Activated CD4-positive, alpha-beta T cell treated with anti-CD3 and anti-CD28 coated beads, Interleukin-2, amount 50 U/mL, for 48 hours (primary cell): ENCODE data around the gene TMEM129.

Experiments
- DNase-seq, 2 experiments: peaks; one replicate each; pipeline ENCODE4 v3.0.0-alpha.2; 2020

TMEM129 gene

DNA sequence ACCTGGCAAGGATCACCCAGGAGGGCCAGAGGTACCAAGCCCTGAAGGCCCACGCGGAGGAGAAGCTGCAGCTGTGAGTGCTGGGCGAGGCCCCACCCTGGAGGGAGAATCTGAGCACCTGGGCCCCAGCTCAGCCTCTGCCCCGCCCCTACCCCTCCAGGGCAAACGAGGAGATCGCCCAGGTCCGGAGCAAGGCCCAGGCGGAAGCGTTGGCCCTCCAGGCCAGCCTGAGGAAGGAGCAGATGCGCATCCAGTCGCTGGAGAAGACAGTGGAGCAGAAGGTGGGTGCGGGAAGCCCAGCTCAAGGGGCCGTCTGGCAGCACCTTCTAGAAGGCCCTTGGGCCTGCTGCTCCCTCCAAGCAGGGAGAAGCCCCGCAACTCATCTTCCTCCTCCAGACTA, 23.4 kb upstream of the TMEM129 start:
- DNase-seq = no peak

DNA sequence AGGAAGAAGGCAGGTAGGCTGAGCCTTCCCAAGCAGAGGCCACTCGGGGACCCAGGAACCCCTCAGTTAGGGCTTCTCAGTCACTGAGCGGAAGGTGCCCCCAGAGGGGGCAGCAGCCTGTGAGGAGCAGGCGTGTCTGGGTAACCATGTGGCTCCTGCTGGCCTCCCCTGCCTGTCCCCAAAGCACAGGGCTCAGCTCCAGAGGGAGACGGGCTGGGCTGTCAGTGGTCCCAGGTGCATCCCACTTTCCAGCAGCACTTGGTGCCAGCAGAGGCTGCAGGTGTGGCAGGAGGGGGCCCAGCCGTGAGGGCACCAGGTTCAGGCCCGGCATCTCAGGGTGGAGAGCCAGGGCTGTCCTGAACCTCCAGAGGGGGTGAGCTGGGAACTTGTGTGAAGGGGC, 22.9 kb upstream of the TMEM129 start:
- DNase-seq = no peak

DNA sequence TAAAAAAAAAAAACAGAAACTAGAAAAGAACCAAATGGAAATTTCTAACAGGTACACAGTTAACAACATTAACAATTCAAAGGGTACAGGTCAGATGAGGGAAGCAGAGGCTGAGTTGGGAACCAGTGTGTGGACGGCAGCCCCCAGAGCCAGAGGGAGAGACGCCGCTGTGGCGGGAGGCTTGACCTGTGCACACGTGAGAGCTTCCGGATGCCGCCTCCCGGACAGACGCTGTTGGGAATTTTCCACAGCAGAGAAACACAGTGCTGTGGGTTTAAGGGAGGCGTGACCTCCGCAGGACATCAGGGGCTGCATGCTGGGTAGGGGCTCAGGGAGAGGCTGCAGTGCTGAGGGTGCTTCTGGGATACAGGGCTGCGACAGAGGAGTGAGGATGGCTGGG, 22.4 kb upstream of the TMEM129 start:
- no peak for DNase-seq

DNA sequence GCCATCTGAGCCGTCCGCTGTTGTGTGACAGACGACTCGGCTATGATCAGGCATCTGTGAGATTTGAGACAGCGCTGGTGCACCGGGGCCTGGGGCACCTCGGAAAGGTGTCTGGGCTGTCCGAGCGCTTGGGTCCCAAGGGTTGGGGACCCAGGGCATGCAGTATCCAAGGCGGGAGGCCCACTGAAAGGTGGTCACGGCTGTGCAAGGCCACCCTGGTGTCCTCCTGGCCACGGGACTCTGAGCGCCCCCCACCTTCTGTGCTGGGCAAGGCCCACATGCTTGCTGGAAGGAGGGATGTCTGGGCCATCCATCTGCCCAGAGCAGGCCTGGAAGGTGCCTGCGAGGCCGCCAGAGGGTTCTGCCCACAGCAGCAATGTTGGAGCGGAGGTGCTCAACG, 20.1 kb upstream of the TMEM129 start:
- DNase-seq = no peak

DNA sequence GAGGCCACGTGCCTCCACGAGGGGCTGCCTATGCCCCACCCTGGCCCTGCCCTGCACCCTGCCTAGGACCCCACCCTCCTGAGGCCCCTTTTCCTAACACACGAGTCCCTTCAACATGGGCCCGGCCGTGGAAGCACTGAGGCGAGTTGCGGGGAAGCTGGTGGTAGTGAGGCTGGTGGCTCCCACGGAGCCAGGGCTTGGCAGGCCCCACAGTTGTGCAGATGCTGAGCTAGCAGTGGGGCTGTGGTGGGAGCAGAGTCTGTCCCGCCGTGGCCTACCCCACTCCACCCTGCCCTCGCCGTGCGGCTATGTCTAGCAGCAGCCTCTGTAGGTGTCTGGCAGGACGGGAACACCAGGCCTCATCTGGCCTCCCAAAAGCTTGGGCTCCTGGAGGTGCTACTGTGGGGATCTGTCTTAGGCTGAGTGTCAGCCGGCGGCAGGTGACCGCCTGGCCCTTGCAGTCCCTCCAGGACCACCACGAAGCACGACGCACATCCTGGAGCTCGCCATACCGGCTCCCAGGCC, 19.0 kb upstream of the TMEM129 start:
- DNase-seq = no peak

DNA sequence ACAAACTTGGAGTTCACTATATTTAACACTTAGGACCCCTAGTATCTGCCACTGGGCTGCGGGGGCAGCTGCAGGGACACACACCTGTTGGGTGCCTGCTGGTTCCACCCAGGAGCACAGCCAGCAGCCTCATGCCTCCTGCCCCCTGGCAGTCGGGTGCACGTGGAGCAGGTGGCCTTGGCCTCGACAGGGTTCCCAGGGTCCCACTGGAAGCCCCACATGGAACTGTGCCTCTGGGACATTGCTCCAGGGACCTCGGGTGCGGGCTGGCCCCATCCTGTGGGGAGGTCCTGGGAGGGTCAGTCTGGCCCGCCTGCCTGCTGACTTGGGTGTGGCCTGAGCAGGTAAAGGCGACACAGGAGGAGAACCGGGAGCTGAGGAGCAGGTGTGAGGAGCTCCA, 18.2 kb upstream of the TMEM129 start:
- DNase-seq = no peak

DNA sequence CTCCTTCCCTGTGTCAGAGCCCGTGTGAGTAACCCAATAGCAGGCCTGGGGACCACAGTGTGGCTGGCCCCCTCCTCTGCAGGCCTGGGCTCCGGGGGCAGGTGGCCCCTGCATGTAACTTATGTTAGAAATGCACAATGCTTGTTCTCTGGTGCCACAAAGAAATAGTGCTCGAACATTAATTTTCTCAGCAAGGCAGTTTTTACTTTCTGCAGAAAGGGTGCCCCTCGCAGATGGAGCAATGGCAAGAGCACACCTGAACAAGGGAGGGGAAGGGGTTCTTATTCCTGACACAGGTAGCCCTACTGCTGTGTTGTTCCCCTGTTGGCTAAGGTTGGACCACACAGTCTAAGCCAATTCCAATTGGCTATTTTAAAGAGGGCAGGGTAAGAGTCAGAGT, 17.3 kb upstream of the TMEM129 start:
- no peak for DNase-seq

DNA sequence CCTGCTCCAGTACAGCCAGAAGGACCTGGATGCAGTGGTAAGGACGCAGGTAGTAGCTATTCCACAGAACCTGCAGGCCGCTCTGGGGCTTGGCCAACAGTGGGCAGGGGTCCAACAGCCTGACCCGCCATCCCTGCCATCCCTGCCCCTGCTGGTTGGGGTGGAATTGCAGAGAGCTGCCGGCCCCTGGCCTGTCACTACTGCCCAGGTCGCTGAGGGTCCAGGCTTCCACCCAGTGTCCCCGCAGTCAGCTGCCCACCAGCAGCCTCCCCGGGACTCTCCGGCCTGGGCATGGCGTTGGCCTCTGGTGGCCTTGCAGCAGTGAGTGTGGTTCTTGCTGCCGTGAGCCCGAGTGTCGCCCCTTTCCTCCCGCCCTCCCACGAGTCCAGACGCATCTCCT, 16.5 kb upstream of the TMEM129 start:
- DNase-seq = no peak

DNA sequence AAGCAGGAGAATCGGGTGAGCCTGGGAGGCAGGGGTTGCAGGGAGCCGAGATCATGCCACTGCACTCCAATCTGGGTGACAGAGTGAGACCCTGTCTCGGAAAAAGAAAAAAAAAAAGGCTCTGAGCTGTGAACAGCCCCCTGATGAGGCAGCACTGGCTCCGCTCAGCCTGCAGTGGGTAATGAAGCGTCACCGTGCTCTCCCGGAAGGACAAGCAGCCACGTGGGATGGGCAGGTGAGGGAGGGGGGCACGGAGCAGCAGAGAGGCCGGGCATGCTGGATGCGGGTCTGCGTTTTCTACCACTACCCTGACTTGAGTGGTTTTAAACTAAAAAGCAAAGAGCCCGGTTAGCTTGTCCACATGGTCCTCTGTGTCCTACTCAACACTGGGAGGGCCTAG, 15.7 kb upstream of the TMEM129 start:
- no peak for DNase-seq

DNA sequence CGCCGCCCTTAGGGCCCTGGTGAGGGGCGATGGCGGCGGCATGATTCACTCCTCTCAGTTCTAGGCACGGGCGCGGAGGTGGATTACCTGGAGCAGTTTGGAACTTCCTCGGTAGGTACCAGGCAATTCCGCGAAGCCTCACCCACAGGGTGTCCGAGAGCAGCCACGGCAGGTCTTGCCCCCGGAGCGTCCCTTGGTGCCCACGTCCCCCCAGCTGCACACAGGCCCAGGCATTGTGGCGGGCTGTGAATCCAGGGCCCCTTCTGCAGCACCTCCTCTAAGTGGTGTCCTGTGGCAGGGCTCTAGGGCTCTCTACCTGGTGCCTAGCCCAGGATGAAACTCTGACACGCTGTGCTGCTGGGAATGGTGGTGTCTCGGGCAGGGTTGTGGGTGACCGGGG, 14.1 kb upstream of the TMEM129 start:
- no peak for DNase-seq

DNA sequence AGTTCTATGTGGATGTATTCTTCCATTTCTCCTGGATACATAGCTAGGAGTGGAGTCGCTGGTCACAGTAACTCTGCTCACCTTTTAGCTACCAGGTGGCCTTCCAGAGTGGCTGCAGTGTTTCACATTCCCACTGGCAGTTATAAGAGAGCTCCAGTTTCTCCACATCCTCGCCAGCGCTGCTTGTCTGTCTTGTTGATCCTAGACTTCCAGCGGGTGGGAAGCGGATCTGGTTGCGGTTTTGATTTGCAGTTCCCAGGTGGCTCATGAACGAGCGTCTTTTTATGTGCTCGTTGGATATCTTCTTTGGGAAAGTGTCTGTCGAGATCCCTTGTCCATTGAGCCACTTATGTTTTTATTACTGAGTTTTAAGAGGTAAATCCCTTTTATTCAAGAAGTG, 11.8 kb upstream of the TMEM129 start:
- DNase-seq = no peak

DNA sequence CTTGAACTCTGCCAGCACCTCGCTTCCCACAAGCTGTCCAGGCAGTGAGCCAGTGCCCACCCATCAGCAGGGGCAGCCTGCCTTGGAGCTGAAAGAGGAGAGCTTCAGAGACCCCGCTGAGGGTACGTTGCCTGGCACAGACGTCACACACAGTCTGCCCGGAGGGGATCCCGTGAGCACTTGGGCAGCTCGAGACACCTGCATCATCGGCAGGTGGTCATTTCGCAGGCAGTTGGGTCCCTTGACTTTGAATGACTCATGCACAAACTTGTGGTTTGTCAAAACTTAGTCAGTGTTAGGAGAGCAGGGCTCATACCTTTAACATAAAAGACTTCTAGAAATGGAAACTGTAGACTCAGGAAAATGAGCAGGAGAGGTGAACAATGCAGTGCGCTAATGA, 10.1 kb upstream of the TMEM129 start:
- DNase-seq = no peak

DNA sequence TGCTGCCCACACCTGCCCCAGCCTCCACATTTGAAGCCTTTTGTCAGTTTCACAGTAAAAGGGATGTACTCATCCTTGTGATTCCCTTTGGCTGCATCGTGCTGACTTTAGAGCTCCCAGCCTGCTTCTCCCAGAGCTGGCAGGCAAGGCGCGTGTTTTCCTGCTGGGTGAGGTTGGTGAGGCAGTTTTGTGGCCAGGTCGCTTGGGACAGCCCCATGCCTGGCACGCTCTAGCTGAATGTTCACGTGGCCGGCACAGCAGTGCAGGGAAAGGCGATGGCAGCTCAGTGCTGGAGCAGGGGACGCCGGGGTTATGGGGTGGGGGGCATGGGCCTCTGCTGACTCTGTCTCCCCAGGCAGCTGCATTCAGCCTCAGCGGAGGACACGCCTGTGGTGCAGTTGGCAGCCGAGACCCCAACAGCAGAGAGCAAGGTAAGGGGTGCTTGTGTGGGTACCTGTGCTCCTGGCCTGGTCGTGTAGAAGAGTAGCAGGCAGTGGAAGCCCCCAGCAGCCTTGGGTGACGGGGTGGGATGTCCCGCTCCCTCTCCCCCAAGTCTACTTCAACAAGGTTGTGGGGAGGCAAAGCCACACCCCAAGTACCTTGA, 9.5 kb upstream of the TMEM129 start:
- DNase-seq = no peak

DNA sequence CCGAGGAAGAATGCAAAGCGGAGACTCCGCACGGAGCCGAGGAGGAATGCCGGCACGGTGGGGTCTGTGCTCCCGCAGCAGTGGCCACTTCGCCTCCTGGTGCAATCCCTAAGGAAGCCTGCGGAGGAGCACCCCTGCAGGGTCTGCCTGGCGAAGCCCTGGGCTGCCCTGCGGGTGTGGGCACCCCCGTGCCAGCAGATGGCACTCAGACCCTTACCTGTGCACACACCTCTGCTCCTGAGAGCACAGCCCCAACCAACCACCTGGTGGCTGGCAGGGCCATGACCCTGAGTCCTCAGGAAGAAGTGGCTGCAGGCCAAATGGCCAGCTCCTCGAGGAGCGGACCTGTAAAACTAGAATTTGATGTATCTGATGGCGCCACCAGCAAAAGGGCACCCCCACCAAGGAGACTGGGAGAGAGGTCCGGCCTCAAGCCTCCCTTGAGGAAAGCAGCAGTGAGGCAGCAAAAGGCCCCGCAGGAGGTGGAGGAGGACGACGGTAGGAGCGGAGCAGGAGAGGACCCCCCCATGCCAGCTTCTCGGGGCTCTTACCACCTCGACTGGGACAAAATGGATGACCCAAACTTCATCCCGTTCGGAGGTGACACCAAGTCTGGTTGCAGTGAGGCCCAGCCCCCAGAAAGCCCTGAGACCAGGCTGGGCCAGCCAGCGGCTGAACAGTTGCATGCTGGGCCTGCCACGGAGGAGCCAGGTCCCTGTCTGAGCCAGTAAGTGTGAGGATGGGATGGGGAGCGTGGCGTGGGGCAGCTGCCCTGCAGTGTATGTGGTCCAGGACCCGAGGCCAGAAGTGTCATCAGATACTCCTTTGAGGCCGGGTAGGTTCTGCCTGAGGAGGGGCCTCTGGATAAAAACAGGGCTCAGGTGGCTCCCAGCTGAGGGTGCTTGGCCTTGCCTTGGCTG, 7.2 kb upstream of the TMEM129 start:
- DNase-seq = no peak

DNA sequence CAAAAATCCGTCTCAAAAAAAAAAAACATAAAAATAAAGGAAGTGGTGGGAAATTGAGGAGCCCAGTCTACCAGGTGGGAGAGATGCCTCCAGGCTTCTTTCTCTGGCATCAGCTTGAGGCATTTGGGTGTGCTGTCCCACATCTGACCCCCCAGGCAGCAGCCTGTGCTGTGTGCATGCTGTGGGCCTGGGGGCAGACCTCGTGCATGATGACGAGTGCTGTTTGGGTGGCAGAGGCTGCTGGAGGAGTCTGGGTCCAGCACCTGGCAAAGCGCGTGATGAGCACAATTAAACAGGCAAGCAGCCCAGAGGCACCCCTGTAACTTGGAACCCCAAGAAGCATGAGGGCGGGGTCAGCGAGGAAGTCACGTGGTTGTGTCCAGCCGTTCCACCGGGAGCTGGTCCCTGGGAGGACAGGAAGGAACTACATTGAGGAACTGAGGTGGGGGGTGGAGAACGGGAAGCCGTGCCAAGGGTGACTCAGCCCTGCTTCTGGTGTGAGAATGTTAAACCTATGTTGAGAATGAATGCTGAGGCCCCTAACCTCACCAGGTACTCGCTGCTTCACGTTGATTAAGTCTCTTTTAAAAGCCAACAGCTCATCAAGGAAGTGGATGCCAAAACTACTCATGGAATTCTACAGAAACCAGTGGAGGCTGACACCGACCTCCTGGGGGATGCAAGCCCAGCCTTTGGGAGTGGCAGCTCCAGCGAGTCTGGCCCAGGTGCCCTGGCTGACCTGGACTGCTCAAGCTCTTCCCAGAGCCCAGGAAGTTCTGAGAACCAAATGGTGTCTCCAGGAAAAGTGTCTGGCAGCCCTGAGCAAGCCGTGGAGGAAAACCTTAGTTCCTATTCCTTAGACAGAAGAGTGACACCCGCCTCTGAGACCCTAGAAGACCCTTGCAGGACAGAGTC, 6.3 kb upstream of the TMEM129 start:
- DNase-seq = no peak

DNA sequence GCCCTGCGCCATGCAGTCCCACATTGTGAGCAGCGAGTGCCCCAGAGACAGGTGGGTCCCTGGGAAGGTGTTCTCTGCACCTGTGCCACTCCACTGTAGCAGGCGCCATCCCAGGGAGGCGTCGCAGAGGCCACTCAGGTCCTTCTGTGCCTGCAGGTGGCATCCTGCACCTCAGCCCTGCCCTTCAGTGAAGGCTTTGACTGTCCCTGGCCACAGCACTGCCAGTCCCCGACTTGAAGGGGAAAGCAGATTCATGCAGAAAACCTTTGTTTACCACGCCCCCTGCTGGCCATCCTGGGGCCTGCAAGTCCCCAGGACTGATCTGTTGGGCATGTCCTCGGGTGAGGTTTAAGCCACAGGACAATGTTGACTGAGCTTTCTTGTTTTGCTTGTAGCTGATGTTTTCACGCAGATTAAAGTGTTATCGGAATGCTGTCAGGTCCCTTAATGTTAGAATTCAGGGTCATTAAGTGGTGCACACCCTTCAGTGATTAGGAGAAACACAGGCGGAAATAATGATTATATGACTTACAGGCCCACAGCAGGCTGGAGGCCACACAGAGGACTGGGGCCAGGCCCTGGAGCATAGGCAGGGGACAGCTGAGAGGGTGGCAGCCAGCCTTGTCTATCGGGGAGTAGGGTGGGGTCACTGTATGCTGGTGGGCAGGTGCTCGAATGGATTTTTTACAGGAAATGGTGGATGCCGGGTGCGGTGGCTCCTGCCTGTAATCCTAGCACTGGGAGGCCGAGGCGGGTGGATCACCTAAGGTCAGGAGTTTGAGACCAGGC, 5.2 kb upstream of the TMEM129 start:
- peak; percentile 93 to 94 for DNase-seq

DNA sequence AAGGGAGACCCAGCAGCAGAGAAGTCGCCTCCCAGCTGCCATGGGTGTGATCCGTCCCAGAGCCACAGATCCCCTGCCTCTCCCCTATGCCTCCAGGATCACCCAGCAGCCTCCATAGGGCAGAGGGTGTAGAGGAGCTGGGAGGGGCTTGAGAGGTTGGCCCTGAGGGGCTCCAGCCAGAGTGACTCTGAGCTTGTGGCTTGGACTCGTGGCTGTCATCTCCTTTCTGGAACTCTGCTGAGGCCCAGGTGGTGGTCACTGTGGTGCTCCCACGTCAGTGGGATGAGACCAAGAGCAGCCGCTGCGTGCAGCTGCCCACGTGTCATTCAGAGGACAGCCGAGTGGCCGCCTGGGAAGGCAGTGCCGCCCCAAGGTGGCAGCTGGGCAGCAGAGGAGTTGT, 4.4 kb upstream of the TMEM129 start:
- DNase-seq = no peak

DNA sequence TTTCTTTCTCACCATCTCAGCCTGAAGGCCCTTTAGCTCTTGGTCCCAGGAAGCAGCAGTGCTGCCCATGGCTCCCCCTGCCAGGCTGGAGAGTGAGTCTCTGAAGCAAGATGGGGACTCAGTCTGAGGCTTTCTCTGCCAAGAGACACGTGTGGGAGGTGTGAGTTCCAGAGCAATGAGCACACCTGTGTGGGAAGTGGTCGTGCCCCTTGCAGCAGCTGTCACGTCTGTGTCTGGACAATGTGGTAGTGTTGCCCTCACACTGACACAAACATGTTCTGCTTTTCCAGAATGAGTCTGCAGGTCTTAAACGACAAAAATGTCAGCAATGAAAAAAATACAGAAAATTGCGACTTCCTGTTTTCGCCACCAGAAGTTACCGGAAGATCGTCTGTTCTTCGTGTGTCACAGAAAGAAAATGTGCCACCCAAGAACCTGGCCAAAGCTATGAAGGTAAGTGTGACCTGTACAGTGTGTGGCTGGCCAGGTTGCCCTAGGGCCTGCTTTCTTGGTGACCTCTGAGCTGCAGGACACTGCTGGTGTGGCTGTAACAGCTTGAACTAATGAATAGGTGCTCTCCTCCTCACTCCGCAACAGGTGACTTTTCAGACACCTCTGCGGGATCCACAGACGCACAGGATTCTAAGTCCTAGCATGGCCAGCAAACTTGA, 2.1 kb upstream of the TMEM129 start:
- peak; percentile 54 to 61 for DNase-seq

DNA sequence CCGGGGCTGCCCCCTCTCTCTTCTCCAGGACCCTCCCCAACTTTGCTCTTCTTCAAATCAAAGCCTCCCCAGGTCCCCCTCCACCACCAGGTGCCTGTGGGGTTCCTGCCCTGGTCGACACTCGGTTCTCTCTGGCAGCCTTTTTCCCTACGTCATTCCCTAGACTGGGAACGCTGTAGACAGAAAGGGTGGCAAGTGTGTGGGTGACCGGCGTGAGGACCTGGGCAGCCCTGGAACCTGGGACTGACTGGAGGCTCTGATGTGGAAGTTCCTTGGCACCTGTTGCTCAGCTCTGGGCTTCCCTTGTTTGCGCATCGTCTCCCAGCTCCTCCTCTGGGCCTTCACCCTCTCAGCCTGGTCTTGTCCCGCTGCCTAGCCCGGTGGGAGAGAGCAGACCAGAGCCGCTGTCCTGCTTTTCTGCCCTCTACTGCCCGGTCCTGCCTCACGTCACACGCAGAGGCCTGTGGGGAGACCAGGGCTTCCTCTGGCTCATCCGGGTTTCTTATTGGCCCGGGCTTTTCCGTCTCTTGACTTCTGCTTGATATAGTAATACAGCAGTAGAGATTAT, 1.5 kb upstream of the TMEM129 start:
- peak in 1 of 2 experiments; percentile 50 for DNase-seq

DNA sequence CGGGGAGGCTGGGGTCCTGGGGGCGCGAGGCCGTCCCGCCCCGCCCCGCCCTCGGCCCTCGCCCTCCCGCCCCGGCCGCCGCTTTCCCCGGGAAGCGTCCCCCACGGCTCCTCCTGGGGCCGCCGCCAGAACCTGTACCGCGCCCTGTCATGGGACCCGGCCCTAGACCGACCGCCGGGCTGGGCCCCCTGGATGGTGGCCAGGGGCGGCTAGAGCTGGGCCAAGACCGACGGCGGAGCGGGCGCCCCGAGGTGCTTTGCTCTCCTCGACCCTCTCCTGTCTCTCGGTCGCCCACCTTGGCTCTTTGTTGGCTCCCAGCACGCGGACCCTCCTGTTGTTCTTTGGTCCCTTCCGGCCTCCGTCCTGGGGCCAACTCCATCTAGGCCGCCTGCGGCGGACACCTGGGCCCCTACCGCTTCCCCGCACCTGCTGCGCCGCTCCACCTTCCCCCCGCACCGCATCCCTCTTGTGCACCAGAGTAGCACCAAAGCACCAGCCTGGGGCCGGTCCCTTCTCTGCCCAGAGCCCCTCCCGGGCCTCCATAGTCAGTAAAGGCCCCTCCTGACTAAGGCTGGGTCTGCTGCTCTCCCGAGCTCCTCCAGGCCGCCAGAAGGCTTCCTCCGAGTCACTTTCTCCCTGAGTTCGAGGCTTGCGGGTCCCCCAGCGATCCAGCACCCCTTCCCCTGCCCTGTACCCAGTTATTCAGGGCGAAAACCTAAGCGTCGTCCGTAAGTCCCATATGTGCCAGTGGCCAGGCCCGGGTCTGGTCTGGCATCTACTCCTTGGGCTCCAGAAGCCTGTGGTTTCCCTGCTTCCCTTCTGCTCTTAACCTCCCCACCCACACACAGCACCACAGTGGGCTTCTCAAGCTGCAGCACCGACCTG, 785 bp upstream of the TMEM129 start:
- no peak for DNase-seq
